GM18867 (cell line): ENCODE measurements around the gene KMT5B.

Experiments
- ATAC-seq: cut with Tn5 transposase; IDR thresholded peaks from one replicate; pipeline ENCODE4 v1.9.1; 2021; ENCODE audit warnings: mild to moderate bottlenecking, moderate library complexity; ENCODE audit not compliant: unreplicated experiment

KMT5B gene

DNA sequence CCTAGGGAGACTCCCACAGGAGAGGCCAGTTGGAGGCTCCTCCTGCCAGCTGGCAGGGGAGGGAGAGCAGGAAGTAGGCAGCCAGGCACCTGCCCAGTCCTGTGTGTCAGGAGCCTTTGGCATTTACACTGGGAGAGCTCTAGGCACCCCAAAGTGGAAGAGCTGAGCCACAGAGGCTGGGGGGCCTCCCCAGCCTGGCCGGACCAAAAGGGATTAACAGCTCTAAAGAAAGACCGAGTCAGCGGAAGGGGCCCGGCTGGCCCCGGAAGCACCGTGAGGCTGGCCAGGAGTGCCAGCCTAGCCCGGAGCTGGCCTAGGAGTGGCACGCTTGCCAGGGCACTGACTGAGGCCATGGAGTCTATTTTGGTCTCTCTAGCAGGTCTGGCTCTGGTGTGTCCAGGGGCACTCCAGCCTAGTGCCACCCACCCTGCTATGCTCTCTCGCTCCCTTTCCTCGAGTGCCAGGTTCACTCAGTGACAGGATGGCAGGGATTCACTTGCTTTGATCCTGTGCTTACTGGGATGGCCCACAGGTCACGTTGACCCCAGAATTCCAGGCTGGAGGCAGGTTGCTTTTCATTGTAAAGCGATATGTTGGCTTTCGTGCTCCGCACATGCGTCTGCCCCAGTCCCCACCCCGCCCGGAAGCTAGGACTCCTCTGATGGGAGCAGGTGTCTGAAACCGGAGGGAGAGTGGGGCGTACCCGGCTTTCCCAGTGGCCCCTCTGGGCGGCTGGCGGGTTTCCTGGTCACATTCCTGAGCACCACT lies 3.3 kb upstream of the KMT5B start:
- ATAC-seq, result no peak

DNA sequence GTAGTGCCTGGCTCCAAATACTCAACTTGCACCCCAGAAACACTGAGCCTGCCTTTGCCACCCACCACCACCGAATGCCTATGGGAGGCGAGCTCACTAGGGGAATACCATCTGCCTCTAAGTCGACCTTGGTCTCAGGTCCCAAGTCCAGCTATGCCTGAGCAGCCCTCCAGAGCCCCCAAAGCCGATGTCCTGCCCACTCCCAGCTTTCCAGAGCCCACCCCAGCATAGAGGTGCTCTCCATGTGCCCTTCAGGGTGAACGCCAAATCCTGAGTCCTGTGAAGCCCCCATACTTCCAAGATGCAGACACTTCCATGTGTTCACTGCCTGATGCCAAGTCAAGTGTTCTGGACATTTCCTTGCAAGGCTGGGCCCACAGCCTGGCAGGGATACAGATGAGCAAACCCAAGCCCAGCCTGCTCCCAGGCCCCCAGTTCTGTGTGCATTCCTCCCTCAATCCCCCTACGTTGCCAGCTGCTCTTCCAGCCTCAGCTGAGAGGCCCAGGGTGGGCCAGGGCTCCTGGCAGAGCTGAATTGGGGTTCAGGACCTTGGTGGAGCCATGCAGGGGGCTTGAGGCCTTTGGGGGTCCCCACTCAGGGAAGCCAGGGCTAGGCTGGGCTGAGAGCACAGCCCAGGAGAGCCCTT lies 2.6 kb upstream of the KMT5B start:
- no peak for ATAC-seq

DNA sequence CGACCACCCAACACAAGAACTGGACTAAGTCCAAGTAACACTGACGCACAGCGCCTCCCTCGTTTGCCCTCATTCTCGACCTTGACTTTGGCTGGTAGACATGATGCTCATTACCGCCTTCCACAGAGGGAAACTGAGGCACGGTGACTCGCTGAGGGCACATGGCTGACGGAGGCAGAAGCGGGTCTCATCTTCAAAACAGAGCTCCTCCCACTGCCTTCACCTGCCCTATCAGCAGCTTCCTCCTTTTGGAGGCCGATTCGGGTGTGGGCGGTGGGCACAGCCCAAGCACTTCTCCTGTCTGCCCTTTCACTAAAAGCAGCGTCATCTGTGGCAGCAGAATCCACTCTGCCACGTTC lies 2.0 kb upstream of the KMT5B start:
- no peak for ATAC-seq

DNA sequence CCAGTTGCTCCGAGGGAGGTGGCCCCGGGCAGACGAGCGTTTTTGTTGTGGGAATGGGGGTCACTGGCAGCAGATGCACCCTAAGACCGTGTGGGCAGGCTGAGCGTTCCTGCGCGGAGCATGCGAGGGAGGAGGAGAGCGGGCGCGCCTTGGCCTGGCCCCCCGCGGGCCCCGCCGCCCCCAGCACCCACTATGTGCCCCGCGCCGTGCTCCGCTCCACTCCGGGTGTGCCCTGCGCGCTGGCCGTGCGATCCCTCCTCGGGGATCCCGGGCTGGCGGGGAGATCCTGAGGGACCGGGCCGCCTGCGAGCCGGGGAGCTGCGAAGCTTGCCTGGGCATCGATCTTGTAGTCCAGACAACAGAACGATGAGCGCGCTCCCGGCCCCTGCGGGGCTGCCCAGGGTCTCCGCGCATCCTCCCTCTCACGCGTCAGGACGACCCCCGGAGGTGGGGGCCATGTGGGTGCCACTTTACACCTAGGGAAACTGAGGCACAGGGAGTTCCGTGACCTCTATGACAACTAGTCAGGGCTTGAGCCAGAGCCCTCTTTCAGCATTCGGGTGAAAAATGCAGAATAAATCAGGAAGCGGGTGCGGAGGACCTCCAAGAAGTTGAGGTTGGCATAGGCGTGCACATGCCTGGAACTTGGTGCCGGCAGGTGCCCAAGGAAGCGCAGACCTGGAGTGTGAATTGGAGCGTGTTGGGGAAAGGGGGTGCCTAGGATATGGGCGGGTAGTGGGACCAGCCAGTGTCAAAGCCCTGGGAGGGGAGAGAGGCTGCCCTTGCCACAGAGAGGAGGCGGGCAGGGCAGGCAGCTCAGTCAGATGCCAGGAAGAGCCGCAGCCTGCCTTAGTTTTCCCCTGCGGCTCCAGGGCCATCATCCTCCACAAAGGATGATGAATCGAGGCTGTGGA lies 1.3 kb upstream of the KMT5B start:
- no peak for ATAC-seq

DNA sequence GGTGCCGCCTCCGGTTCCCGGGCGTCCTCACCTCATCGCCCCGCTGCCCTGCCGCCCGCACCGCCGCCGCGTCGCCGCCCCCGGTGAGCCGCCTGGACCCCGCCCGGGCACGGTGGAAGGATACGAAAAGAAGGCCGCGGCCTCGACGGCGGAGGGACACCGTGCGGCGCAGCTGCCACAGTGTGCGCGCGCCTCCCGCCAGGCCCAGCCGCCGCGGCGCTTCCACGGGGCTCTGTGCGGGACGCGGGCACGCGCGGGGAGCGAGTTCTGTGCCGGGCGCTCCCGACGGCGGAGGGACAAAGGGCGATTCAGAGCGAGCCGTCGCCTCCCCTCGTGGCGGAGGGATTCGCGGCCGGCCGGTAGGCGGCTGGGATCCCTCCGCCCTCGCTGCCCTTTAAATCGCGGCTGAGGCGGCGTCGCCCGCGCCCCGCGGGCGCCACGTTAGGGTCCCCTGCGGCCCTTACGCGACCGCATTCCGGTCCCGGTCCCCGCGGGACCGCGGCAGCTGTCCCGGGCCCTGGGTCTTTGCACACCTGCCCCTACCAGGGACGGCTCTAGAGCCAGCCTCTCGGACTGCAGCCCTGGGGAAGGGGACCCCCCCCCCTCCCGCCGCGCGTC lies 568 bp upstream of the KMT5B start:
- peak; percentile 40 for ATAC-seq

DNA sequence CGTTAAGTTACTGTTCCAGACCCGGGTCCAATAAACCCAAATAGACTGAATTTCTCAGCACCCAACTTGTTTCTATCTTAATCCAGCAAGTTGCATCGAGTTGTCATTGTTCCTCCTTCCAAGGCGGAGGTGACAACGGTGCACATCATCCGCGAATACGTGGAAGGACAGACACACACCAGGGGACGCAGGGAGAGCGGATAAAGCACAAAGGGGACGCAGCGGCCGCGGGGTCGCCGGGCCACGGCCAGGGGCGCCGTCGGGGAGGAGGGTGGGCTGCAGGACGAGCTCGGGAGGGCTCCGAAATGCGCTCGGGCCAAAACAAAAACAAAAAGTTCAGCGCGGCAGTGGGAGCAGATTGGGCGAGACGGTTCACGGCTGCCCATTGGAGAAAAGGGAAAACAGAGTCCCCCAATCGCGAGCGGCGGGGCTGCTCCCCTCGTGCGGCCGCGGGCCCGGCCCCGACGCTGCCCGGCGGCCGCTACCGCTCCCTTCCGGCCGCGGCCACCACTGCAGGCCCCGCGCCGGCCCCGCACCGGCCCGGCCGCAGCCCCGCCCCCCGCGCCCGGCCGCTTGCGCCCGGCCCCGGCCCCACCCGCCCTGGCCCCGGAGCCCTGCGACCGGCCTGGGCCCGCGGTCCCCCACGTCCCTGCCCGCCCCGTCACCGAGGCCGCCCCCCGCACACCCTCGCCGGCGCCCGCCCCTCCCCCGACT lies 518 bp downstream of the KMT5B start:
- ATAC-seq, result peak; percentile 45

DNA sequence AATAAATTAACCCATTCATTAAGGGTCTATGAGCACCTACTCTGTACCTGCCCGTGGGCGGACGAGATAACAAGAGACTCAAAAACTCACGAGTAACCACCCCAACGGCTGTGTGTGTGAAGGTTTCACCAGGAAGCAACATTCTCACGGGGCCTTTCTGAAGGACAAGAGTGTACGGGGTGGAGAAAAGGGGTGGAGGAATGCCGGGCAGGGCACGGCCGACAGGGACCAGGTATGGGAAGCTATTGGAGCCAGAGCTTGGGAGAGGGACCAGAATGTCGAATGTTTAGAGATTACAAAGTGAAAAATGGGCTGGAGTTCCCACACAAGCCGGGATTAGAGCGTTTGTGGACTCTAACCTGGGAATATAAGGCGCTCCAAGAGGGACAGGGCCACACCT lies 1.6 kb downstream of the KMT5B start:
- ATAC-seq, result no peak

DNA sequence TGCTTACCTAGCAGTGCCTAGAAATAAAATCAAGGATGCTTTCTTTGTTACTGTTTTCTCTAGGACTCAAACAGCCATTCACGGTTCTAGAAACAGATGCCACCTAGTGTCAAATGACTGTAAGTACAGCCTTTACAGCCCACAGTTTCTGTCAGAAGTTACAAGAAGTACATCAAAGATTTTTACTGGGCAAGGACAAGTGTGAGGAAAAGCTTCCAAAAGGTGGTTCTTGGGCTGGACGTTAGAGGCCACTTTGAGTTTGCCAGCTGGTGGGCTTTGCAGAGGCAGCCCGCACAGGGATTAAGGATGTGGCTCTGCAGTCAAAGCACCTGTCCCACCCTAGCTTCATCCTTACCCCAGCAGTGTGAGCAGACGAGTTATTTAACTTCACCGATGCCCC lies 6.9 kb downstream of the KMT5B start:
- no peak for ATAC-seq

DNA sequence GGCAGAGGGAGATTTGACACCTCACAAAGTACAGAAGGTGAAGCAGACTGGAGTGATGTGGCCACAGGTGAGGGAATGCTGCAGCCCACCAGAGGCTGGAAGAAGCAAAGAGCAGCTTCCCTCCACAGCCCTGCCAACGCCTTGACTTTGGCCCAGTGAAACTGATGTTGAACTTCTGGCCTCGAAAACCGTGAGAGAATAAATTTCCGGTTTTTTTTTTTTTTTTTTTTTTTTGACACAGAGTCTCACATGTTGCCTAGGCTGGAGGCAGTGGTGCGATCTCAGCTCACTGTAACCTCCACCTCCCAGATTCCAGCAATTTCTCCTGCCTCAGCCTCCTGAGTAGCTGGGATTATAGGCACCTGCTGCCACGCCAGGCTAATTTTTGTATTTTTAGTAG lies 8.7 kb downstream of the KMT5B start:
- ATAC-seq, result no peak

DNA sequence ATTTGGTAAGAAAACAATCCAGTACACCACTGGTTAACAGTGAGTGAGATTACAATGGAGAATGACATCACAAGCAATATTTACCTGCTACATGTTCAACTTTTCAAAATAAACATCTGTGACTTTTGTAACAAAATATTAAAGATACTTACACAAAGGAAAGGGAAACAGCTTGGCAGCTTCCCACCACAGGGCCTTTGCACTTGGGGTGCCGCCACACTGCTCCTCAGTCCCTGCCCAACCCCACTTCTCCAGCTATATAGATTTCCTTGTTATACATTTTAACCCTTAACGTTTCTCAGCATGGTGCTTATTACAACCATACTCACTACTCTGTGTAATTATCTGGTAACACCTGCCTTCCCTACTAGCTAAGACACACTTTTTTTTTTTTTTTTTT lies 10.9 kb downstream of the KMT5B start:
- ATAC-seq, result no peak

DNA sequence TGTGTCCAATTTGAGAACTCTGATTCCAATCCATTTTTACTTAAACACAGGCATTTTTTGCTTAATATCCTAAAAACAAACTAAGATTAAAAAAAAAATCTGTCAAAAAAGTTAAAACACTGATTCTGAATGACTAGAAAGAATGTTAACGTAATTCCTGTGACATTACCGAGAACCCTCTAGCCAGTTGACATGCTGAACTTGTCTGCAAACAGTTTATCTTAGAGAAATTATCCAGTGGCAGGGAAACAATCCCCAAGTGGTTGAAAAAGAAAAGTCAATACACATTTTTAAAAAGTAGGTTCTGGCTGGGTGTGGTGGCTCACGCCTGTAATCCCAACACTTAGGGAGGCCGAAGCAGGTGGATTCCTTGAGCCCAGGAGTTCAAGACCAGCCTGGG lies 11.6 kb downstream of the KMT5B start:
- no peak for ATAC-seq

DNA sequence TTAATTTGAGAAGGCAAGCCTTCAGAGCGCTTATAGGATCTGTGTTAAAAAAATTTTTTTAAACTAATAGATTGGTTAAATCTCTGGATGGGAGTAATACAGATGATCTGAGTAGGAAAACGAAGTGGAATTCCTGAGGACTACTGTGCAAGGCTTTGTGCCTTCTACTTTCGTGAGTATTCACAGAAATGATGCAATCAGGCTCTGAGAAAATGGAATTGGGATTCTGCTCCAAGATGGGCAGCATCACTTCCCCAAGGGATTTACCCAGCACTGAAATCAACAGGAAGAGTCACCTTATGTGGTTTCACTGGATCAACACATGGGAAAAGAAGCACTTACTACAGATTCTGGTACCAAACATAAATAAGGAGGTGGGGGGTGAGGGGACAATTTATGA lies 12.5 kb downstream of the KMT5B start:
- ATAC-seq, result no peak

DNA sequence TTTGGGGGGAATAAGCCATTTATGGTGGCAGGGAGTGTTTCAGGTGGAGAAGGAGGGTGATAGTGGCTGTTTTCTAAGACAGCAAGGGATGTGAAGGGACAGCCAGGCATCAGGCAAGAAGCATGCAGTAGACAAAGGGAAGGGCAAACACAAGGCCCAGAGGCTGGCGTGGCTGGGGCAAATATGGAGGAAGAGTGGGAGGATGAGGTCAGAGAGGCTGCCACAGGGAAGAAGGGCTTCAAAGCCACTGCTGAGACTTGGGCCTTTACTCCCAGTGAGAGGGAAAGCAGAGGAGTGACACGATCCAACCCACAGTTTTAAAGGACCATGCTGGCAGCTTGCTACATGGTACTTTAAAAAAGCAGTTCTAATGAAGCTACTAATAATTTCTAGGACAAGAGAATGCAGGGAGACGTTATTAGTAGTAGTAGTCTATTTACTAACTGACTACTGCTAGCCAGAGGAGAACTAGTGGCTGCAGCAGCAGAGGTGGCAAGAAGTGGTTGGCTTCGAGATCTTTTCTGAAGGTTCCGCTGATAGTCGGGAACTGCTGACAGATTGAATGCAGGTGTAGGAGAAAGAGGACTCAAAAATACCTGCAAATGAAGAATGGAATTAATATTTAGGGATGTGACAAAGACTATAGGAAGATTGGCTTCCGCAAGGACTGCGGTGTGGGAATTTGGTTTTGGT lies 13.7 kb downstream of the KMT5B start:
- no peak for ATAC-seq

DNA sequence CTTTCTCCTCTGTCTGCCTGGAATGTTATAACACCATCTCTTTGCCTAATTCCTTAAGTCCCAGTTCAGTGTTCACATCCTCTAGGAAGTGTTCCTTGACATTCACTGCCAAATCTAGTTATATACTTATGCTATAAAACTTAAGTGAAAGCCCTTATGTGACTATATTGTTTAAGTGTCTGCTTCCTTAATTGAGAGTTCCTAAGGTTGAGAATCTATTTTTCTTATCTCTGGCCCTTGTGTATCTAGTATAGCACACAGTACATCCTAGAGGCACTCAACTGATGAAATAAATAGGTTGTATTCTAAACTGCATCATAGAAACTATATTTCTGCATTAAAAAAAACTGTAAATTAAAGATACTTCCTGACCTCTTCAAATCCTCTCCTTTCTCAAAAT lies 16.9 kb downstream of the KMT5B start:
- no peak for ATAC-seq

DNA sequence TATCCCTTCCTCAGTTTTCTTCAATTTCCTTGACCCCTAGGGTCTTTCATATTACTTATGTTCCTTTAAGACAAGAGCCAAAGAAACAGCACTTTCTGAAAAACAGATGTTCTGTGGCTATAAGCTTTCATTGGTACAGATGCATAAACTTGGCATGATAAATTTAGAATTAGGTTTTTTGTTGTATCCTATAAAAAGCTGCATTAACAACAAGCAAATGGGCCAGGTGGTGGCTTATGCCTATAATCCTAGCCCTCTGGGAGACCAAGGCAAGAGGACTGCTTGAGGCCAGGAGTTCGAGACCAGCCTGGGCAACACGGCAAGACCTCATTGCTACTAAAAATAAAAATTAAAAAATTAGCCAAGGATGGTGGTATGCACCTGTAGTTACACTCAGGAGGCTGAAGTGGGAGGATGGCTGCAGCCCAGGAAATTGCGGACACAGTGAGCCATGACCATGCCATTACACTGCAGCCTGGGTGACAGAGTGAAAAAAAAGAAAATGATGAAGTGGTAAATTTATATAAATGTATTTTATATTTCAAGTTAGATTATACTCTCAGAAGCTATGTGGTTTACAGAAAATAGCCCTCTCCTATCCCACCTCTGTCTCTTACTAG lies 18.3 kb downstream of the KMT5B start:
- no peak for ATAC-seq

DNA sequence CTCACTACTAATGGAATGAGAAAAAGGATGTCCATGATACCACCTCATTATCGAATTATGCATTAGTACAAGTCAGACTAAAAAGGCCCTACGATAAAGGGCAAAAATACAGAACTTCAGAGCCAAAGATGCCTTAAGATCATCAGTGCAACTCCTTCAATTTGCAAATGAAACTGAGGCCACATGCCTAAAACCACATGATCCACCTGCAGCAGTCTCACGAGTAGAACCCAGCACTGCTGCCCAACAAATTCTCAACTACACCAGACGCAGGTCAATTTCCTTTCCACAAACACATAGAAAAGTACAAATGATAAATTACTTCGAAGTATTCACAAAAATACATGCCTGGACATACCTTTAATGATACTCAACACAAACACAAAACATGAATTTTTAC lies 20.1 kb downstream of the KMT5B start:
- no peak for ATAC-seq

DNA sequence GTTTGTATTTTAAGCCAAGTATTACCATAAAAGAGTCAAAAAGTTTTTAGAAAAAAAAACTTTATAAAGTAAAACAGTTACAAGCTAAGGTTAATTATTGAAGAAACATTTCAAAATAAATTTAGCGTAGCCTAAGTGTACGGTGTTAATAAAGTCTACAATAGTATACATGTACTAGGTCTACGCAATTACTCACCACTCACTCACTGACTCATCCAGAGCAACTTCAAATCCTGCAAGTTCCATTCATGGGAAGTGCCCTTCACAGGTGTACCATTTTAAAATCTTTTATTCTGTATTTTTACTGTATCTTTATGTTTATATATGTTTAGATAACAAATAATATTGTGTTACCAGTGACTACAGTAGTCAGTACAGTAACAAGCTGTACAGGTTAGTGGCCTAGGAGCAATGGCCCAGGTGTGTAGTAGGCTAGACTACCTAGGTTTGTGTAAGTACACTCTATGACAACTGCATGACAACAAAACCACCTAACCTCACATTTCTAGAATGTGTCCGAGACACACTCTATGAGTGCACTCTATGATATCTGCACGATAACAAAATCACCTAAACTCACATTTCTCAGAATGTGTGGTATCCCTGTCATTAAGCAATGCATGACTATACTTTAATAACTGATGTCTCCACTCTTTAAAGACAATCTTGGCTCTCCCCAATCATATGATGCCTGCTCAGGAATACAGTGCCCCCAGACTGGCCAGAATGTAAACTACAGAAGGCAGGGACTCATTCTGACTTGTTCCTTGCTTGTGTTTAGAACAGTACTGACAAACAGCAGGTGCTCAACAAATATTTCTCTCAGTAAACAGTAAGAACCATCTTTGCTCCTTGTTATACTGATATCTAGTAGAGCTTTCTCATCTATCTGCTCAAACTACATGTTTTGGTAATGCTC lies 21.2 kb downstream of the KMT5B start:
- no peak for ATAC-seq

DNA sequence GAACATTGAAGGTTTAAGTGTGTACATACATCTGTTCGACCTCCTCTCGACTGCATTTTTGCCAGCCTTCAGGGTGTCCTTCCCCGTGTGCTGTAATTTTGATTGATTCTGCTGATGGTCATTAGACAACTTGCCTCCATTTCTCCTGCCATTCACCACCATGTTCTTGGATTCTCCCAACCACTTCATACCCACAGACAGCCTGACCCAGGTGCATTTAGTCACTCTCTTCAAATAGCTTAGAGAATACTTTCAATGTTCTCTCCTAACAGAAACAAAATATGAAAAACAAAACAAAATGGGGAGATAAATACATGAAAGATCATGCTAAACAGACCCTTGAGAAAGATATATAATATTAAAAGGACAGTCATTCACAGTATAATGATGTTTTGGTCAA lies 23.2 kb downstream of the KMT5B start:
- no peak for ATAC-seq

DNA sequence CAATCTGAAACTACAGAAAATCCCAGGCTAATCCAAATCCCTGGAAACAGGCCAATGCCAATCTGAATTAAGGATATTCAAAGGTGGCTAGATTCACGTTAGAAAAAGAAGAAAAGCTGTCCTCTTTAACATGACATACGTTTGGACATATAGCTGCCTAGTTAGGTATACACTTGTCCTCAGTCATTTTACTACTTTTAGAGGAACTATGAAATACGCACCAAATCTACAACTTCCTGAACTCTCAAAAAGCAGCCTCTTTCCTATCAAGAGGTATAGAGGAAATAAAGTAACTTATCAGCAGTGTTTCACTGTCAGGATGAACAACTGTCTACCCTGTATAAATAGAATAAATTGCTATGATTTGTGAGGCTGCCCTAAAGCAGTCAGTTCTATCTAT lies 24.0 kb downstream of the KMT5B start:
- ATAC-seq, result no peak
